Upper lobe of right lung (tissue), 1 donor: ENCODE measurements around the gene SEC16A. TPM values are rescaled to one million over a fixed set of nuclear protein-coding genes. Genes with fewer than 3 reads are reported as not detected.

Source experiments
- ATAC-seq: fragments of 200-7000 bp; cut with Tn5 transposase; one replicate; pipeline ENCODE4 v1.9.1; 2020; ENCODE audit warnings: mild to moderate bottlenecking, moderate library complexity
- DNase-seq: peaks from one replicate; pipeline ENCODE4 v3.0.0-alpha.2; 2020
- H3K27ac ChIP-seq: fragments of 200-600 bp; one replicate; pipeline ENCODE4 v1.8.0; 2022
- H3K27me3 ChIP-seq: fragments of 200-600 bp; one replicate; pipeline ENCODE4 v1.8.0; 2022; ENCODE audit warnings: mild to moderate bottlenecking
- H3K36me3 ChIP-seq: fragments of 200-600 bp; one replicate; pipeline ENCODE4 v1.8.0; 2022
- H3K4me1 ChIP-seq: fragments of 200-600 bp; one replicate; pipeline ENCODE4 v1.8.0; 2022
- H3K4me3 ChIP-seq: fragments of 200-600 bp; one replicate; pipeline ENCODE4 v1.8.0; 2022; ENCODE audit warnings: mild to moderate bottlenecking
- H3K9me3 ChIP-seq: fragments of 200-600 bp; one replicate; pipeline ENCODE4 v1.8.0; 2022
- CTCF ChIP-seq: fragments of 200-600 bp; IDR thresholded peaks from one replicate; pipeline ENCODE4 v1.8.0; 2022; ENCODE audit warnings: antibody characterized with exemption
- intact Hi-C: fragments of 100-400 bp; cut with DNase I; formaldehyde crosslinking; loops from one replicate; pipeline ENCODE4 v1.11.0; 2022
- total RNA-seq: library from RNA; stranded (reverse); fragmentation: NEBNext Ultra II Directional; extraction: Animal tissue kit (Norgen Biotek cat#: 25700); gene quantifications from one replicate; pipeline ENCODE4 v1.2.1, GENCODE V29; 2021
- donor health status: DM: no; HTN: yes; CAD: no; lungs with severe emphysema.

Gene SEC16A
- total RNA-seq, 1 donor from 2014 or later: 63.7 TPM

- intact Hi-C loops: no loop called here
- H3K27ac ChIP-seq: no peak overlapping the region
- DNase-seq (no peak), ATAC-seq (no peak)
- peaks cover 16% of the 10 kb centered on the region for H3K4me1 ChIP-seq
- no peak overlapping the region for H3K4me3 ChIP-seq
- H3K36me3 ChIP-seq: peaks cover 46% of the 10 kb centered on the region
- no peak for TF ChIP-seq CTCF
- H3K27me3 ChIP-seq: no peaks in the 10 kb centered on the region
- H3K9me3 ChIP-seq: no peaks in the 10 kb centered on the region
These were observed 78.1 kb downstream of the SEC16A start for GRCh38 chr9:136404801-136405136.

- Histone ChIP-seq H3K4me3 (no peak overlapping the region), H3K4me1 (peaks cover 13% of the 10 kb centered on the region), H3K27me3 (no peaks in the 10 kb centered on the region), H3K27ac (no peak overlapping the region), H3K36me3 (peaks cover 46% of the 10 kb centered on the region), H3K9me3 (no peaks in the 10 kb centered on the region)
- intact Hi-C loops: no loop called here
- ATAC-seq (no peak), DNase-seq (no peak)
- no peak for TF ChIP-seq CTCF
These were observed 78.7 kb downstream of the SEC16A start for GRCh38 chr9:136403915-136404800.

GRCh38 chr9:136403538-136403914 is 79.3 kb downstream of the SEC16A start:
- TF ChIP-seq CTCF: no peak
- Histone ChIP-seq H3K4me1 (peaks cover 15% of the 10 kb centered on the region), H3K9me3 (no peaks in the 10 kb centered on the region), H3K27ac (no peak overlapping the region), H3K27me3 (no peaks in the 10 kb centered on the region), H3K36me3 (peaks cover 46% of the 10 kb centered on the region), H3K4me3 (no peak overlapping the region)
- ATAC-seq (no peak), DNase-seq (no peak)
- intact Hi-C loops: no loop called here

GRCh38 chr9:136402067-136402466 is 80.8 kb downstream of the SEC16A start:
- Histone ChIP-seq H3K27me3 (no peaks in the 10 kb centered on the region), H3K9me3 (no peaks in the 10 kb centered on the region), H3K27ac (no peak overlapping the region), H3K36me3 (peaks cover 41% of the 10 kb centered on the region), H3K4me3 (no peak overlapping the region), H3K4me1 (peaks cover 18% of the 10 kb centered on the region)
- DNase-seq: no peak
- intact Hi-C loops: no loop called here
- no peak for ATAC-seq
- no peak for TF ChIP-seq CTCF

GRCh38 chr9:136401173-136401922 is 81.5 kb downstream of the SEC16A start:
- Histone ChIP-seq H3K9me3 (no peaks in the 10 kb centered on the region), H3K36me3 (peaks cover 41% of the 10 kb centered on the region), H3K27me3 (no peaks in the 10 kb centered on the region), H3K4me3 (no peak overlapping the region), H3K4me1 (peaks cover 18% of the 10 kb centered on the region), H3K27ac (no peak overlapping the region)
- intact Hi-C loops: no loop called here
- ATAC-seq (no peak), DNase-seq (no peak)
- no peak for TF ChIP-seq CTCF
